Liver (tissue), 9 donors: ENCODE measurements around the gene PIGT. TPM values are rescaled to one million over a fixed set of nuclear protein-coding genes. Genes with fewer than 3 reads are reported as not detected.

Experiments used
- DNase-seq: peaks from one replicate; pipeline ENCODE4 v3.0.0-alpha.2; 2017; ENCODE audit warnings: low spot score
- H3K27ac ChIP-seq, 2 donors: one replicate each; pipeline ENCODE4 v1.7.0; 2013; ENCODE audit warnings: inconsistent platforms in 2 of 2, low read length in 2 of 2, control low read depth in 1 of 2, low read depth in 1 of 2, mild to moderate bottlenecking in 1 of 2
- H3K27me3 ChIP-seq, 4 donors: one replicate each; pipeline versions ENCODE4 v1.6.1 to v1.7.0; 2013; ENCODE audit warnings: low read length in 3 of 4, inconsistent platforms in 1 of 4, mild to moderate bottlenecking in 1 of 4, moderate library complexity in 1 of 4; ENCODE audit not compliant: control insufficient read depth in 4 of 4, insufficient read depth in 4 of 4
- H3K36me3 ChIP-seq, 4 donors: one replicate each; pipeline versions ENCODE4 v1.6.1 to v1.7.0; 2013; ENCODE audit warnings: low read length in 3 of 4, mild to moderate bottlenecking in 3 of 4, low read depth in 1 of 4, moderate library complexity in 1 of 4; ENCODE audit not compliant: control insufficient read depth in 4 of 4, insufficient read depth in 3 of 4
- H3K4me1 ChIP-seq, 4 donors: one replicate each; pipeline versions ENCODE4 v1.6.1 to v1.7.0; 2013; ENCODE audit warnings: low read length in 3 of 4, mild to moderate bottlenecking in 3 of 4, moderate library complexity in 1 of 4; ENCODE audit not compliant: control insufficient read depth in 4 of 4, insufficient read depth in 4 of 4
- H3K4me3 ChIP-seq, 3 donors: one replicate each; pipeline versions ENCODE4 v1.6.1 to v1.7.0; 2013; ENCODE audit warnings: low read length in 3 of 3, control low read depth in 1 of 3, low read depth in 1 of 3, mild to moderate bottlenecking in 1 of 3
- H3K9ac ChIP-seq, 2 donors: one replicate each; pipeline ENCODE4 v1.7.0; 2013; ENCODE audit warnings: low read length in 2 of 2, mild to moderate bottlenecking in 2 of 2, moderate library complexity in 2 of 2, control low read depth in 1 of 2, low read depth in 1 of 2
- H3K9me3 ChIP-seq, 4 donors: one replicate each; pipeline versions ENCODE4 v1.6.1 to v1.7.0; 2013; ENCODE audit warnings: low read length in 3 of 4; ENCODE audit not compliant: control insufficient read depth in 4 of 4
- CTCF ChIP-seq: fragments of 150-350 bp; IDR thresholded peaks from 2 replicates; pipeline ENCODE4 v1.5.1; 2017; ENCODE audit warnings: improper control_type of control experiment, low read depth, low read length; ENCODE audit not compliant: missing input control
- EGR1 ChIP-seq, 2 donors: IDR thresholded peaks; 2 replicates each; pipeline ENCODE4 v1.6.1; 2016 to 2018; ENCODE audit warnings: antibody characterized with exemption in 2 of 2, low read depth in 2 of 2
- FOXA1 ChIP-seq: IDR thresholded peaks from 2 replicates; pipeline ENCODE4 v1.6.1; 2016; ENCODE audit warnings: antibody characterized with exemption
- FOXA2 ChIP-seq: IDR thresholded peaks from 2 replicates; pipeline ENCODE4 v1.6.1; 2016; ENCODE audit warnings: antibody characterized with exemption
- GABPA ChIP-seq, 2 donors: IDR thresholded peaks in 1 of 2; conservative IDR thresholded peaks in 1 of 2; 2 replicates each; pipeline ENCODE4 v1.6.1; 2016; ENCODE audit warnings: antibody characterized with exemption in 2 of 2, mild to moderate bottlenecking in 1 of 2, moderate library complexity in 1 of 2
- HNF4A ChIP-seq, 2 donors: conservative IDR thresholded peaks; 2 replicates each; pipeline ENCODE4 v1.6.1; 2016; ENCODE audit warnings: antibody characterized with exemption in 2 of 2, mild to moderate bottlenecking in 2 of 2
- HNF4G ChIP-seq: IDR thresholded peaks from 2 replicates; pipeline ENCODE4 v1.6.1; 2016; ENCODE audit warnings: antibody characterized with exemption
- JUND ChIP-seq, 2 donors: IDR thresholded peaks; 2 replicates each; pipeline ENCODE4 v1.6.1; 2016; ENCODE audit warnings: antibody characterized with exemption in 2 of 2
- NR2F2 ChIP-seq: IDR thresholded peaks from 2 replicates; pipeline ENCODE4 v1.6.1; 2016; ENCODE audit warnings: antibody characterized with exemption
- RAD21 ChIP-seq, 2 donors: IDR thresholded peaks; 2 replicates each; pipeline ENCODE4 v1.6.1; 2016; ENCODE audit warnings: antibody characterized with exemption in 2 of 2, mild to moderate bottlenecking in 2 of 2
- RXRA ChIP-seq, 2 donors: IDR thresholded peaks; 2 replicates each; pipeline ENCODE4 v1.6.1; 2017 to 2018; ENCODE audit warnings: antibody characterized with exemption in 2 of 2, mild to moderate bottlenecking in 1 of 2
- SP1 ChIP-seq: IDR thresholded peaks from 2 replicates; pipeline ENCODE4 v1.6.1; 2018; ENCODE audit warnings: antibody characterized with exemption, mild to moderate bottlenecking
- TAF1 ChIP-seq: conservative IDR thresholded peaks from 2 replicates; pipeline ENCODE4 v1.6.1; 2016; ENCODE audit warnings: antibody characterized with exemption, mild to moderate bottlenecking
- ZBTB33 ChIP-seq: IDR thresholded peaks from 2 replicates; pipeline ENCODE4 v1.6.1; 2016; ENCODE audit warnings: antibody characterized with exemption
- whole genome bisulfite sequencing: extraction: QIAGEN DNeasy Blood & Tissue Kit; methylation state at CpG from one replicate; pipeline ENCODE4 v1.1.7; 2013; 5-methylcytosine and 5-hydroxymethylcytosine counted together
- polyA plus RNA-seq, 2 donors: library from polyadenylated mRNA; stranded (reverse) in 1 of 2; unstranded in 1 of 2; fragments of 200-250 nt in 1 of 2; fragments of >200 nt in 1 of 2; fragmentation: Nextera tagmentation in 1 of 2; extraction: Ambion mirVana in 1 of 2; gene quantifications; one replicate each; pipeline versions ENCODE4 v1.2.1 to v1.2.3, GENCODE V29; 2013 to 2015
- total RNA-seq, 2 donors: library from RNA; depleted of rRNA; stranded (reverse); fragments of >200 nt; gene quantifications; one replicate each; pipeline ENCODE4 v1.2.3, GENCODE V29; 2014
- TF ChIP-seq, protein P1 (sequence below): IDR thresholded peaks from 2 replicates; pipeline ENCODE4 v1.6.1; 2016; ENCODE audit warnings: antibody characterized with exemption
- TF ChIP-seq, protein P2 (sequence below): IDR thresholded peaks from 2 replicates; pipeline ENCODE4 v1.6.1; 2016; ENCODE audit warnings: antibody characterized with exemption, mild to moderate bottlenecking
- TF ChIP-seq, protein P3 (sequence below): IDR thresholded peaks from 2 replicates; pipeline ENCODE4 v1.6.1; 2016; ENCODE audit warnings: antibody characterized with exemption
- donor health status: healthy.
- donor health status: healthy.
- donor health status: healthy.
- donor health status: healthy.
- donor health status: healthy.

Gene PIGT
- total and polyA plus RNA-seq, 4 donors: 14.4 to 64.5 (median 34.1) TPM

DNA sequence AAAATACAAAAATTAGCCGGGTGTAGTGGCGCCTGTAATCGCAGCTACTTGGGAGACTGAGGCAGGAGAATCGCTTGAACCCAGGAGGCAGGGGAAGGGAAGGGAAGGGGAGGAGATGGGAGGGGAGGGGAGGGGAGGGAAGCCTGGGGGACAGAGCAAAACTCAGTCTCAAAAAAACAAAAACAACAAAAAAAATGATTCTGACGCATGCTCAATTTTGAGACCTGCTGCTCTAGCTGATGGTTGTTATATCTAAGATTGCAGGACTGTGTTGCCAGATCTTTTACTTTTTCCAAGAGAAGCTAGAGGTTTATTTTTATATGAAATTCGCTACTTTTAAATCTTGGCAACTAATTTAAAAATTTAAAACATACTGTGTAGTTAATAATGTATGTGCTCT is 51.2 kb downstream of the PIGT start:
- TF ChIP-seq GABPA (IDR thresholded peaks at IDR 0.05 in 1 of 2, conservative IDR thresholded peaks at IDR 0.05 in 1 of 2): no peak
- no peak for TF ChIP-seq ZBTB33
- no peak for TF ChIP-seq SP1
- no peak for TF ChIP-seq HNF4A (conservative IDR thresholded peaks at IDR 0.05)
- TF ChIP-seq, protein P1, sequence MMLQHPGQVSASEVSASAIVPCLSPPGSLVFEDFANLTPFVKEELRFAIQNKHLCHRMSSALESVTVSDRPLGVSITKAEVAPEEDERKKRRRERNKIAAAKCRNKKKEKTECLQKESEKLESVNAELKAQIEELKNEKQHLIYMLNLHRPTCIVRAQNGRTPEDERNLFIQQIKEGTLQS: no peak
- TF ChIP-seq JUND (IDR thresholded peaks at IDR 0.05): no peak
- TF ChIP-seq NR2F2: no peak
- no peak for TF ChIP-seq FOXA1
- TF ChIP-seq RXRA (IDR thresholded peaks at IDR 0.05): no peak
- no peak for TF ChIP-seq RAD21 (IDR thresholded peaks at IDR 0.05)
- TF ChIP-seq, protein P2, sequence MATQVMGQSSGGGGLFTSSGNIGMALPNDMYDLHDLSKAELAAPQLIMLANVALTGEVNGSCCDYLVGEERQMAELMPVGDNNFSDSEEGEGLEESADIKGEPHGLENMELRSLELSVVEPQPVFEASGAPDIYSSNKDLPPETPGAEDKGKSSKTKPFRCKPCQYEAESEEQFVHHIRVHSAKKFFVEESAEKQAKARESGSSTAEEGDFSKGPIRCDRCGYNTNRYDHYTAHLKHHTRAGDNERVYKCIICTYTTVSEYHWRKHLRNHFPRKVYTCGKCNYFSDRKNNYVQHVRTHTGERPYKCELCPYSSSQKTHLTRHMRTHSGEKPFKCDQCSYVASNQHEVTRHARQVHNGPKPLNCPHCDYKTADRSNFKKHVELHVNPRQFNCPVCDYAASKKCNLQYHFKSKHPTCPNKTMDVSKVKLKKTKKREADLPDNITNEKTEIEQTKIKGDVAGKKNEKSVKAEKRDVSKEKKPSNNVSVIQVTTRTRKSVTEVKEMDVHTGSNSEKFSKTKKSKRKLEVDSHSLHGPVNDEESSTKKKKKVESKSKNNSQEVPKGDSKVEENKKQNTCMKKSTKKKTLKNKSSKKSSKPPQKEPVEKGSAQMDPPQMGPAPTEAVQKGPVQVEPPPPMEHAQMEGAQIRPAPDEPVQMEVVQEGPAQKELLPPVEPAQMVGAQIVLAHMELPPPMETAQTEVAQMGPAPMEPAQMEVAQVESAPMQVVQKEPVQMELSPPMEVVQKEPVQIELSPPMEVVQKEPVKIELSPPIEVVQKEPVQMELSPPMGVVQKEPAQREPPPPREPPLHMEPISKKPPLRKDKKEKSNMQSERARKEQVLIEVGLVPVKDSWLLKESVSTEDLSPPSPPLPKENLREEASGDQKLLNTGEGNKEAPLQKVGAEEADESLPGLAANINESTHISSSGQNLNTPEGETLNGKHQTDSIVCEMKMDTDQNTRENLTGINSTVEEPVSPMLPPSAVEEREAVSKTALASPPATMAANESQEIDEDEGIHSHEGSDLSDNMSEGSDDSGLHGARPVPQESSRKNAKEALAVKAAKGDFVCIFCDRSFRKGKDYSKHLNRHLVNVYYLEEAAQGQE: no peak
- TF ChIP-seq CTCF: no peak
- TF ChIP-seq TAF1: no peak
- TF ChIP-seq, protein P3, sequence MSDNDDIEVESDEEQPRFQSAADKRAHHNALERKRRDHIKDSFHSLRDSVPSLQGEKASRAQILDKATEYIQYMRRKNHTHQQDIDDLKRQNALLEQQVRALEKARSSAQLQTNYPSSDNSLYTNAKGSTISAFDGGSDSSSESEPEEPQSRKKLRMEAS: no peak
- no peak for TF ChIP-seq HNF4G
- TF ChIP-seq FOXA2: no peak
- no peak for TF ChIP-seq EGR1 (IDR thresholded peaks at IDR 0.05; ENCODE audit: low read depth in 2 of 2)
- DNase-seq: no peak
- Histone ChIP-seq H3K9ac (no peak overlapping the region), H3K36me3 (no peaks in the 10 kb centered on the region), H3K9me3 (no peaks in the 10 kb centered on the region), H3K27ac (no peak overlapping the region), H3K4me3 (no peak overlapping the region), H3K4me1 (peaks cover 5 to 13% (median 11%) of the 10 kb centered on the region in 4 donors), H3K27me3 (peaks cover 3 to 21% (median 7%) of the 10 kb centered on the region in 4 donors)
- WGBS: 90% methylated on average over 6 of the region's 6 CpGs
